Muscle of leg (tissue), 11 donors: ENCODE results near the gene DLL4. TPM values are rescaled to one million over a fixed set of nuclear protein-coding genes. Genes with fewer than 3 reads are reported as not detected.
"Not testable (repeated sequence)": the region's sequence is repeated elsewhere in the genome, so short reads cannot be mapped to it uniquely, and the experiment has no call there.

Source experiments
- DNase-seq: peaks from one replicate; pipeline ENCODE4 v3.0.0; 2013
- H3K27ac ChIP-seq: one replicate; pipeline ENCODE4 v1.5.1; 2013; ENCODE audit warnings: mild to moderate bottlenecking, low read length, control low read depth
- H3K27me3 ChIP-seq: one replicate; pipeline ENCODE4 v1.6.1; 2013; ENCODE audit warnings: low read length; ENCODE audit not compliant: control insufficient read depth, insufficient read depth
- H3K36me3 ChIP-seq: one replicate; pipeline ENCODE4 v1.6.1; 2013; ENCODE audit warnings: low read length; ENCODE audit not compliant: control insufficient read depth, insufficient read depth
- H3K4me1 ChIP-seq: one replicate; pipeline ENCODE4 v1.6.1; 2013; ENCODE audit warnings: low read length; ENCODE audit not compliant: control insufficient read depth, insufficient read depth
- H3K4me3 ChIP-seq: one replicate; pipeline ENCODE4 v1.5.1; 2013; ENCODE audit warnings: low read length, control low read depth
- H3K9me3 ChIP-seq: replicated peaks from 2 replicates; pipeline ENCODE4 v1.6.1; 2013; ENCODE audit warnings: low read depth, low read length; ENCODE audit not compliant: control insufficient read depth
- WGBS: methylation state at CpG from one replicate; pipeline ENCODE4 v1.1.5; 2013; ENCODE audit warnings: missing lambda C conversion rate; ENCODE audit not compliant: insufficient coverage; 5-methylcytosine and 5-hydroxymethylcytosine counted together
- polyA plus RNA-seq, 8 donors: library from polyadenylated mRNA; unstranded; fragments of 120-200 nt; gene quantifications; one replicate each; pipeline versions ENCODE4 v1.2.1 to v1.2.3, GENCODE V29; 2013; ENCODE audit warnings: inconsistent platforms in 1 of 8, low replicate concordance in 1 of 8; ENCODE audit not compliant: insufficient read length in 8 of 8, insufficient read depth in 1 of 8
- total RNA-seq: library from RNA; stranded (reverse); fragments of 120-200 nt; gene quantifications from one replicate; pipeline ENCODE4 v1.2.4, GENCODE V29; 2013

DLL4 gene
- total and polyA plus RNA-seq, 9 donors = 8.7 to 17.9 (median 11.7) TPM

- 65% methylated on average over 4 of the region's 8 CpGs for WGBS
- not testable (repeated sequence) for H3K36me3 ChIP-seq, DNase-seq, H3K27ac ChIP-seq, H3K4me3 ChIP-seq, H3K9me3 ChIP-seq
- Histone ChIP-seq H3K27me3 (peaks cover 21% of the 10 kb centered on the region), H3K4me1 (peaks cover 58% of the 10 kb centered on the region)
Measured at GRCh38 chr15:40954158-40954848, 25.2 kb downstream of the DLL4 start.

DNA sequence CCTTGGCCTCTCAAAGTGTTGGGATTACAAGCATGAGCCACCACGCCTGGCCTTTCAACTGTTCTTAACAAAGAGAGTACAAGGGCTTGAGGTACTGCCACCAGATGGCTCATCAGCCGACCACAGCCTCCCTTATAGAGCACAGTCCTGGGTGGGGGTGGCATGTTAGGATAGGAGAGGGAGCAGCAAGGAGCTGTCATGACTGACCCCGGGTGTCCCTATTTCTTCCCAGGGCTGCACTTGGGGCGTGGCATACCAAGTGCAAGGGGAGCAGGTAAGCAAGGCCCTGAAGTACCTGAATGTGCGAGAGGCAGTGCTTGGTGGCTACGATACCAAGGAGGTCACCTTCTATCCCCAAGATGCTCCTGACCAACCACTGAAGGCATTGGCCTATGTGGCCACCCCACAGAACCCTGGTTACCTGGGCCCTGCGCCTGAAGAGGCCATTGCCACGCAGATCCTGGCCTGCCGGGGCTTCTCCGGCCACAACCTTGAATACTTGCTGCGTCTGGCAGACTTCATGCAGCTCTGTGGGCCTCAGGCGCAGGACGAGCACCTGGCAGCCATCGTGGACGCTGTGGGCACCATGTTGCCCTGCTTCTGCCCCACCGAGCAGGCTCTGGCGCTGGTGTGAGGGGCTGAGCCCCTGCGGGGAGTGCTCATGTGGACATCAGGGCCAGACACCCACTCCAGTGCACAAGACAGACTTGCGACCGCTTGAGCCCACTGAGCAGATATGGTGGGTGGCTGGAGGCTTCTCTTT, 26.2 kb downstream of the DLL4 start:
- Histone ChIP-seq H3K4me1 (peaks cover 68% of the 10 kb centered on the region), H3K4me3 (no peak overlapping the region), H3K27ac (peak overlapping the region; percentile 70), H3K9me3 (no peaks in the 10 kb centered on the region), H3K36me3 (no peaks in the 10 kb centered on the region), H3K27me3 (peaks cover 21% of the 10 kb centered on the region)
- 88% methylated on average over 20 of the region's 20 CpGs for WGBS
- no peak for DNase-seq

- peak; percentile 44 for DNase-seq
- peaks cover 74% of the 10 kb centered on the region for H3K4me1 ChIP-seq
- no CpG with 5 or more reads among the region's 3 CpGs for WGBS
- peaks cover 18% of the 10 kb centered on the region for H3K27me3 ChIP-seq
- peak overlapping the region; percentile 70 for H3K27ac ChIP-seq
- H3K9me3 ChIP-seq = no peaks in the 10 kb centered on the region
- no peaks in the 10 kb centered on the region for H3K36me3 ChIP-seq
- H3K4me3 ChIP-seq = no peak overlapping the region
Measured at GRCh38 chr15:40955930-40956540, 26.9 kb downstream of the DLL4 start.

GRCh38 chr15:40956541-40956982, 27.4 kb downstream of the DLL4 start:
- Histone ChIP-seq H3K27me3 (peaks cover 18% of the 10 kb centered on the region), H3K4me3 (no peak overlapping the region), H3K9me3 (no peaks in the 10 kb centered on the region), H3K4me1 (peaks cover 74% of the 10 kb centered on the region), H3K27ac (peak overlapping the region; percentile 78), H3K36me3 (no peaks in the 10 kb centered on the region)
- 97% methylated on average over 3 of the region's 3 CpGs for WGBS
- peak; percentile 63 for DNase-seq

DNA sequence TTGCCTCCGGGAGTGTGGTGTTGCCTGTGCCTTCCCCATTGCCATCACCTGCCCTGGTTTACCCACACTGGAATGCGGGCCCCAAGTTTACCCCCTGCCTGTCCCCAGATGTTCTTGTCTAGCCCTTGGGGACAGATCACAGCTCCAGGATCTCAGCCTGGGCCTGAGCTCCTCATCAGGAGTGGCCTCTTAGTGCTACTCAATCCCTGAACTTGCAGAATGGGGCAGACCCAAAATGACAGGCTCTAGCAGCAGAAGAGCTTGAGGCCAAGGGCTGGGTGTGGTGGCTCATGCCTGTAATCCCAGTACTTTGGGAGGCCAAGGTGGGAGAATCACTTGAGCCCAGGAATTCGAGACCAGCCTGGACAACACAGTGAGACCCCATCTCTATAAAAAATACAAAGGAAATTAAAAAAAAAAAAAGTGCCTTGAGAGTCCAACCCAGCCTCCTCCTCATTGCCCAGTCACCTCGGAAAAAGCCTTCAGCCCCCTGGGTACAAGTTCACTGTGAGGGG, 28.0 kb downstream of the DLL4 start:
- H3K36me3 ChIP-seq = no peaks in the 10 kb centered on the region
- peaks cover 74% of the 10 kb centered on the region for H3K4me1 ChIP-seq
- peak overlapping the region; percentile 78 for H3K27ac ChIP-seq
- H3K9me3 ChIP-seq = no peaks in the 10 kb centered on the region
- H3K4me3 ChIP-seq = no peak overlapping the region
- 100% methylated on average over 2 of the region's 4 CpGs for WGBS
- peaks cover 18% of the 10 kb centered on the region for H3K27me3 ChIP-seq
- no peak for DNase-seq

DNA sequence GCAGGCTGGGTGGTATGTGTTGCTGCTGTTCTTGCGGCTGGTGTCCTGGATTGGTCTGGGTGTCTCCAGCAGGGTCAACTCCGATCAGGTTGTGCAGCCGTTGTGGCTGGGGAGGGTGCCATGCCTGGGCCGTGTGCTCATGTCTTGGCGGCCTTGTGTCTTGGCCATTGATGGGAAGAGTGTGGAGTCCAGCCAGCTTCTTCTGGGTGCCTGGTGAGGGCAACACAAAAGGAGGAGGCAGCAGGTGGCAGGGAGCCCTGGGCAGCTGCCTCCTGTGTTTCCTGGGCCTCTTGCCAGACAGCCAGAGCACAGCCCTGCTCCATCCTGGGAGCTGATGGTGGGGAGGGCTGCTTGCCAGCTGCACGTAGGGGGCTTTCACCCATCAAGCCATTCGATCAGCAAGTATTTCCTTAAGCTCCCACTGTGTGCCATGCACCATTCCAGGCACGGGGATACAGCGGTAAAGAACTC, 28.5 kb downstream of the DLL4 start:
- peak; percentile 87 for DNase-seq
- Histone ChIP-seq H3K4me1 (peaks cover 71% of the 10 kb centered on the region), H3K27ac (peak overlapping the region; percentile 84), H3K9me3 (no peaks in the 10 kb centered on the region), H3K27me3 (peaks cover 13% of the 10 kb centered on the region), H3K36me3 (no peaks in the 10 kb centered on the region), H3K4me3 (no peak overlapping the region)
- WGBS = 67% methylated on average over 5 of the region's 9 CpGs

- no peak overlapping the region for H3K4me3 ChIP-seq
- peak; percentile 71 for DNase-seq
- H3K27me3 ChIP-seq = peaks cover 10% of the 10 kb centered on the region
- H3K4me1 ChIP-seq = peaks cover 68% of the 10 kb centered on the region
- H3K36me3 ChIP-seq = no peaks in the 10 kb centered on the region
- peak overlapping the region; percentile 84 for H3K27ac ChIP-seq
- WGBS = 65% methylated on average over 6 of the region's 6 CpGs
- no peaks in the 10 kb centered on the region for H3K9me3 ChIP-seq
Measured at GRCh38 chr15:40958146-40958545, 29.0 kb downstream of the DLL4 start.

DNA sequence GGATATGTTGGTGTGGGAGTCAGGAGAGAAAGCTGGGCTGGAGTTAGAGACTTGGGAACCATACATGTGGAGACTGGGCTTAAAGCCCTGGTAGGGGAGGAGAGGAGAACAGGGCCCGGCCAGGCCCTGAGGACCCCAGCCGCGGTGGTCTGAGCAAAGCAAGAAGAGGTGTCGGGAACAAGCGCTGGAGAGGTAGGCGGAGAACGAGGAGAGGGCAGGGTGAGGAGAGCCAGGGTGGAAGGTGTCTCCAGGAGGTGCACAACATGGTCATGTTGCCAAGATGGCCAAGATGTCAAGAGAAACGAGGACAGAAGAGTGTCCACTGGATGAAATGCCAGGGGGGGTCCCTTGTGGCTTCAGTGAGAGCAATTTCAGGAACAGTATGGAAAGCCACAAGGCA, 29.6 kb downstream of the DLL4 start:
- H3K36me3 ChIP-seq = no peaks in the 10 kb centered on the region
- H3K9me3 ChIP-seq = no peaks in the 10 kb centered on the region
- H3K4me3 ChIP-seq = no peak overlapping the region
- 89% methylated on average over 8 of the region's 8 CpGs for WGBS
- peak overlapping the region; percentile 84 for H3K27ac ChIP-seq
- H3K27me3 ChIP-seq = peaks cover 5% of the 10 kb centered on the region
- H3K4me1 ChIP-seq = peaks cover 63% of the 10 kb centered on the region
- DNase-seq = no peak

DNA sequence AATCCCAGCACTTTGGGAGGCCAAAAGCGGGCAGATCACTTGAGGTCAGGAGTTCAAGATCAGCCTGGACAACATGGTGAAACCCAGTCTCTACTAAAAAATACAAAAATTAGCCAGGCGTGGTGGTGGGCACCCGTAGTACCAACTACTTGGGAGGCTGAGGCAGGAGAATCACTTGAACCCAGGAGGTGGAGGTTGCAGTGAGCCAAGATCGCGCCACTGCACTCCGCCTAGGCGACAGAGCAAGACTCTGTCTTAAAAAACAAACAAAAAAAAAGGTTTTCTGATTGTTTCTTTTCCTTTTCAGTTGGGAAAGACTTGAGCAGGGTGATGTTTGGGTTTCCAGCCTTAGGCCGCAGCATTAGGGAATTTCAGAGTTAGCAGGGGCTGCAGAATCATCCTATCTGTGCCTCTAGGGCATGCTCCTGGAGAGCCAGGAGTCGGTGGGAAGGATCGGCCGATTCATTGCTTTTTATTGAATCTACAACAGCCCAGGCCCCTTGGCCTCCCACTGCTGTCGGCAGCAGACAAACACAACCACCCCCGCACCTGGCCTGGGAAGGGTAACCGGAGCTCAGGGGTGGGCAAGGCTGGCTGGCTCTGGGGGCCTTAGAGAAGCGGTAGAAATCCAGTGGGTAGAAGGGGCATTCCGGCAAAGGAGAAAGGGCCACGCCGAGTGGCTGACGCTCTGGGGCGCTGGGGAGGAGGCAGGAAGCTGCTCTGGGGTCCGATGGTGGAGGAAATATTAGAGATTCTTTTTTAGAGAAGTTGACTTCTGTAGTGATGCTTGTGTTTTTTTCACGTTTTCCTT, 30.4 kb downstream of the DLL4 start:
- 31% methylated on average over 9 of the region's 22 CpGs for WGBS

More for the DNA sequence above, 30.4 kb downstream of the DLL4 start:
- Histone ChIP-seq H3K27ac (no peak overlapping the region), H3K4me3 (no peak overlapping the region), H3K27me3 (no peaks in the 10 kb centered on the region), H3K4me1 (peaks cover 62% of the 10 kb centered on the region), H3K36me3 (no peaks in the 10 kb centered on the region), H3K9me3 (no peaks in the 10 kb centered on the region)
- no peak for DNase-seq
